ENCODE results near the gene NECAB3. TPM values are rescaled to one million over a fixed set of nuclear protein-coding genes. Genes with fewer than 3 reads are reported as not detected.

The NECAB3 gene, protein sequence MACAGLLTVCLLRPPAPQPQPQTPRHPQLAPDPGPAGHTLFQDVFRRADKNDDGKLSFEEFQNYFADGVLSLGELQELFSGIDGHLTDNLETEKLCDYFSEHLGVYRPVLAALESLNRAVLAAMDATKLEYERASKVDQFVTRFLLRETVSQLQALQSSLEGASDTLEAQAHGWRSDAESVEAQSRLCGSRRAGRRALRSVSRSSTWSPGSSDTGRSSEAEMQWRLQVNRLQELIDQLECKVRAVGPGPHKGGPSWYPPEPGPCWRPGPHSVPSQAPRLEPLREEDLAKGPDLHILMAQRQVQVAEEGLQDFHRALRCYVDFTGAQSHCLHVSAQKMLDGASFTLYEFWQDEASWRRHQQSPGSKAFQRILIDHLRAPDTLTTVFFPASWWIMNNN
- 8.9 to 12.4 TPM (median 11.6 TPM) in 5 replicates for total RNA-seq (2022; extraction: Qiagen RNA extraction)

DNA sequence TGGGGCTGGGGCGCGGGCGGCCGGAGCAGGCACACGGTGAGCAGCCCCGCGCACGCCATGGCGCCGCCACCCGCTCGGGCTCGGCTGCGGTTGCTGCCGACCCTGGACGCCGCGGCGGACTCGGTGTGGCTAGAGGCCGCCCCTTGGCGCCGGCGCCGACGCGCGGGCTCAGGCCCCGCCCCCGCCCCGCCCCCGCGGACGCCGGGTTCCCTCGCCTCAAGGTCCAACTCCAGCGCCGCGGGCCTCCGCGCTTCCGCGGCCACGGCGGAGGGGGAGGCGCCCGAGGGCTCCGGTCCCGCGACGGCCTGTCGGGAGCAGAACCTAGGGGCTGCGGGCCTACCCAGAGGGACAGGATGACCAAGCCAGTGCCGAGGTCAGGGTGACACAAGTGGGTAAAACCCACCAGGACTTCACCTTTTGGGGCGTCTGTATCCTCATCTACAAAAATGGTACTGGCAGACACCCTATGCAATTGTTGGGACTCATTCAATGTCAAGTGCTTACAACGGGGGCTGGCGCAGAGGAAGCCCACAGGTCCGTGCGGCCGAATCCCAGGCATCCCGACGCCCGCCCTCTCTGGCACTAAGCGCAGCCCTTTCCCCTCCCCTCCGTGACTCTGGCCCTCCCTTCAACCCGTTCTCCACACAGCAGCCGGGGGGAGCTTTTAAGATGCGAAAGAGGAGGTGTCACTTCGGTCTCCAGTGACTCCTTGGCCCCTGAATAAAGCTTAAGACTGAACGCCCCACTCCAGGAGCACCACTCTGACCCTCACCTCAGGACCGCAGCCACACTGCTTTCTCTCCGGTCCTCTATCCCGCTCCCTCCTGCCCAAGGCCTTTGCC is at the start of gene NECAB3:
Gene NECAB3 (minus strand): TSS at position 135 of the 842 bp plus-strand sequence. CDS start 76 bp downstream, at position 59.

DNA sequence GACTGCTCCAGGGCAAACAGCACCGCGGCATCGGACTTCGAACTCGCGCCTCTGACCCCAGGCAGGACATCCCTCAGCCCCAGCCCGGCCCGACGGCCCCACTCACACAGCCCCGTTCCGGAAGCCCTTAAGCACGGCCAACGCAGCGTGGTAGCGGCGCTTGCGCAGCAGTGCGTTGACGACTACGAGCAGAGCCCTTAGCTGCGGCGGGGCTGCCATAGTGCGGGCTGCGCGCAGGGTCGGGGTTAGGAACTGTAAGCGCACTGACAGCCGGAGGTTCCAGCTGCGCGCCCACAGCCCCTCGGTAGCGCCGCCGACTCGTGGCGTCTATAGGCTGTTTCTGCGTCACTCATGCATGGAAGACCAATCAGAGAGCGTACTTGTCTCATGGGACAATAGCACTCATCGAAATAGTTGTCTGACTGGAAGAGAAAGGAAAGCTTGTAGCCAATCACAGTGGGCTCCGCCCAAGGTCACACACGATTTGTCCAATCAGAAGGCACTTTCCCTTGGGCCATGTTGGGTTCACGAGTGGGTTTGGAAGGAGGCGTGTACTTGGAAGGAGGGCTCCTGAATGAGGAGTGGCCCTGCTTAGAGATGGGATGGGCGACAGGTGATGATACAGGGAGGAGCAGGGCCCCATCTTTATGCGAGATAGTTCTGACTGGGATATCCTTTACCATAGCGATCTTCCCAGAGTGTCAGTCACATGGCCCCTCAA is 45.9 kb upstream of the NECAB3 start, which contains the start of gene PXMP4:
Gene PXMP4 (minus strand): TSS at position 322 of the 721 bp plus-strand sequence. CDS start 103 bp downstream, at position 219.

DNA sequence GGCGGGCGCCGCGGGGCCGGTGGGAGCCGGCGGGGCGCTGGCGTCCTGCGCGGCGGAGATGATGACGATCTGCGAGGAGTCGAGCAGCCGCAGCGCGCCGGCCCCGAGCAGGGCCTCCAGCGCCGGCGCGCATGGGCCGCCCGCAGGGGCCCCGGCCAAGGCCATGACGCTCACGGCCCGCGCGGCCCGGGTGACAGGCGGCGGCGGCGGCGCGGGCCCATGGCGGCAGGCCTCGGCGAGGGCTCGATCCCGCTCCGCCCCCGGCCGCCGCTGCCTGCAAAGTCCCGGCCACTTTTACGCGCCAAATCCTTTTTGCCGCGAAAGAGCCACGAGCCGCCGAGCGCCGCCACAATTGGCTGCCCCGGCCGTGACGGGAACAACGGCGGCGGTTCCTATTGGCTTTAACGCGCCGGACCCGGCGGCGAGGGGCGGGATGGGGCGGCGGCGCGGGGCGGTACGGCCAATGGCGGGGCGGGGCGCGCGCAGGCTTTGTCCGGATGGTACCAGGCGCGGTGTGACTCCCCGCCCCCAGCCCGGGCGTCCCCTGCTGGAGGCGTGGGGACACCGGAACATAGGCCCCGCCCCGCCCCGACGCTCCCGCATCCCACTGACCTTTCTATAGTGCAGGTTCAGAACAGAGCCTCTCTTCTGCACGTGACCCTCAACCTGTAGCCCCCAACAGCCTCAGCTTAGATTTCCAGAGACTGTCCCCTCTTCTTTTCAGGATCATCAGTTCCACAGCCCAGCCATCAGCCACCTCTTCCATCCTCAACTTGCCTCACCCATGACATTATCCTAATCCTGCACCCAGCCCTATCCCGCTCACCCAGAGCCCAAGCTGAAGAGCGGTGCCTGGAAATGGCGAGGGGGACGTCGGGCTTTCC is 12.1 kb upstream of the NECAB3 start, which contains the start of gene E2F1:
Gene E2F1 (minus strand): TSS at position 286 of the 884 bp plus-strand sequence. CDS start 121 bp downstream, at position 165.

DNA sequence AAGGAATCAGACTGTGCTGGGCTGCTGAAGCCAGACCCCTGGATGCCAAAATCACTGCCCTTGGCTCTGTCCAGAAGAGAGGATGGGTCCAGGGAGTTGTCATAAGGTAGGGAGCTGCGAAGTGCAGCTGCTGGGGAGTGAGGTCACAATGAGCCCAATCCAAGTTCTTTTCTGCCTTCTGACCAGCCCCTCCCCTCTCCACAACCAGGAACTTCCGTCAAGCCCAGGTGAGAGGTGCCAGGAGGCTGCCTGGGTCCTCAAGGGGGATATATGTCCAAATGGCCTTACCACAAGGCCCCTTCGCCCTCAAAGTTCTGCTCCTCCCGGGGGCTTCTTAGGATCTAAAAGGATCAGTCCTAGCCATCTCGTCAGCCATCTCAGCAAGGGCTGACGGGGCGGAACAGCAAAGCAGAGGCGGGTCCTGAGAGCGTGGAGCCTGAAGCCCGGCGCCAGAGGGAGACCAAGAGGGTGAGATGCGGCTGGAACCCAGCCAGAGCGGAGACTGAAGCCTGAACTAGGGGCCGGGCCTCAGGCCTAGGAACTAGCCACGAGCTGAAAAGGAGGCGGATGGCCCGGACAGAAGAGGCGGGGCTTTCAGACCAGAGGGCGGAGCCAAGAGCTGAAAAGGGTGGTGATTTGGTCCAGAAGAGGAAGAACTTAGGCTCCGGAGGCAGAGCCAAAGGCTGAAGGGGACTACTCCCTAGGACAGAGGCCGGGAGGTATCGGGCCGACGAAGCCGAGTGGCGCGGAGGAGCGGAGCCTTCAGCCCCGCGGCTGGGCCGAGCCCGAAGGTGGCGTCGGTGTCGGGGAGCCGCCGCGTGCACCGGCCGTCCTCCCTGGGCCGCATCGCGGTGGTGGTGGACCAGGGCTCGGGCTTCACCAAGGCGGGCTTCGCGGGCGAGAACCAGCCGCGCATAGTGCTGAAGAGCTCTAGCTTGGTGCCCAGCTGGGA is 7.7 kb downstream of the NECAB3 start, which contains the start of gene ACTL10:
Gene ACTL10 (plus strand): TSS at position 651 of the 952 bp plus-strand sequence. CDS start 555 bp downstream, outside the sequence.

DNA sequence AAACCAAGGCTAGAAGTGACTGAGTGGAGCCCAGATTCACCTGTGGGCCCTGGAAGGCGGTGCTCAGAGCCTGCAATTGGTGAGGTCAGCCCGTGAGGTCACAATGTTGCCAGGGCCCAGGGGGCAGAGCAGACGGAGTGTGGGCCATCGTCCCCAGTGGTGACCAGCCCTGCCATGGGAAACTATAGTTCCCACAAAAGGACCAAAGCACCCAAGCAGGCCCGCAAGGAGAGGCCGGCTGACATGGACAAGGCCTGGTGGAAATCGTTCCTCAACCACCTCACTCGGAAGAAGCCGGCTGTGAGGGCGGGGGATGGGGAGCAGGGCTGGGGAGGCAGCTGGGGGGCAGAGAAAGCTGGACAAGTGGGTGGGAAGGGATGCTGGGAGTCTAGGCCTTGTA is 12.1 kb downstream of the NECAB3 start, which contains the start of gene C20orf144:
Gene C20orf144 (plus strand): TSS at position 156 of the 400 bp plus-strand sequence. CDS start 19 bp downstream, at position 175.

Other genes starting within 250 kb of the NECAB3 start
- gene SNTA1, start 230.7 kb downstream of the NECAB3 start, total RNA-seq (2022; extraction: Qiagen RNA extraction) = 9.4 to 12.1 TPM (median 11.1 TPM) in 5 replicates
- 4.4 to 6.2 TPM (median 5.6 TPM) in 5 replicates for gene CBFA2T2, start 184.3 kb downstream of the NECAB3 start, total RNA-seq (2022; extraction: Qiagen RNA extraction)
- gene C20orf144, start 12.1 kb downstream of the NECAB3 start, total RNA-seq (2022; extraction: Qiagen RNA extraction) = 0.08 to 0.13 TPM (median 0.11 TPM) in 3 of 5 replicates, not detected in the others
- not detected in 5 replicates for gene ACTL10, start 7.5 kb downstream of the NECAB3 start, total RNA-seq (2022; extraction: Qiagen RNA extraction)
- 22.1 to 28.8 TPM (median 28.2 TPM) in 5 replicates for gene E2F1, start 12.0 kb upstream of the NECAB3 start, total RNA-seq (2022; extraction: Qiagen RNA extraction)
- gene PXMP4, start 45.9 kb upstream of the NECAB3 start, total RNA-seq (2022; extraction: Qiagen RNA extraction) = 5.2 to 7.8 TPM (median 6.5 TPM) in 5 replicates
- gene ZNF341, start 57.6 kb upstream of the NECAB3 start, total RNA-seq (2022; extraction: Qiagen RNA extraction) = 2.7 to 4.7 TPM (median 3.9 TPM) in 5 replicates
- 139 to 161 TPM (median 156 TPM) in 5 replicates for gene CHMP4B, start 136.9 kb upstream of the NECAB3 start, total RNA-seq (2022; extraction: Qiagen RNA extraction)

All from A549 treated with AZD2906 at 1 μM for 4 hours (cell line).